ENCODE results near the gene CABP7. TPM values are rescaled to one million over a fixed set of nuclear protein-coding genes. Genes with fewer than 3 reads are reported as not detected.
A peak's percentile ranks its signal among the peaks of the same experiment; 100 is the strongest.

The CABP7 gene
- polyA plus RNA-seq, 2 donors = 0.04 TPM

- WGBS, 2 donors = 94 to 96% methylated on average over 4 to 5 of the region's 5 CpGs
- H3K4me1 ChIP-seq (ENCODE audit: control insufficient read depth in 2 of 2, insufficient read depth in 2 of 2, low read length in 1 of 2) = peaks cover 0 to 20% of the 10 kb centered on the region in 2 donors
These were observed 60.4 kb downstream of the CABP7 start for GRCh38 chr22:29780220-29780619.

GRCh38 chr22:29780748-29781676 lies 61.2 kb downstream of the CABP7 start:
- Histone ChIP-seq H3K4me1 (ENCODE audit: control insufficient read depth in 2 of 2, insufficient read depth in 2 of 2, low read length in 1 of 2) (peaks cover under 1 to 20% of the 10 kb centered on the region in 2 donors), H3K9me3 (ENCODE audit: control insufficient read depth in 2 of 2, insufficient read depth in 1 of 2, low read depth in 1 of 2, low read length in 1 of 2) (no peaks in the 10 kb centered on the region), H3K27ac (ENCODE audit: low read depth in 2 of 2, low read length in 1 of 2) (peak overlapping the region; percentile 6 to 64), H3K27me3 (ENCODE audit: control insufficient read depth in 1 of 2, insufficient read depth in 2 of 2, low read length in 2 of 2) (no peaks in the 10 kb centered on the region), H3K36me3 (ENCODE audit: control insufficient read depth in 2 of 2, insufficient read depth in 2 of 2, low read length in 1 of 2) (no peaks in the 10 kb centered on the region), H3K4me3 (ENCODE audit: low read depth in 1 of 2, low read length in 2 of 2) (no peak overlapping the region)
- 30 to 41% methylated on average over 8 of the region's 8 CpGs for WGBS, 2 donors

More at GRCh38 chr22:29780220-29780619, 60.4 kb downstream of the CABP7 start:
- H3K9me3 ChIP-seq (ENCODE audit: control insufficient read depth in 2 of 2, insufficient read depth in 1 of 2, low read depth in 1 of 2, low read length in 1 of 2) = no peaks in the 10 kb centered on the region
- no peaks in the 10 kb centered on the region for H3K27me3 ChIP-seq (ENCODE audit: control insufficient read depth in 1 of 2, insufficient read depth in 2 of 2, low read length in 2 of 2)
- H3K27ac ChIP-seq (ENCODE audit: low read depth in 2 of 2, low read length in 1 of 2) = no peak overlapping the region
- H3K36me3 ChIP-seq (ENCODE audit: control insufficient read depth in 2 of 2, insufficient read depth in 2 of 2, low read length in 1 of 2) = no peaks in the 10 kb centered on the region
- no peak overlapping the region for H3K4me3 ChIP-seq (ENCODE audit: low read depth in 1 of 2, low read length in 2 of 2)

Other genes starting within 250 kb of the CABP7 start
- under 1 TPM; 0.16 to 0.42 TPM for gene NEFH, start 239.8 kb upstream of the CABP7 start, polyA plus RNA-seq
- gene THOC5, start 166.2 kb upstream of the CABP7 start, polyA plus RNA-seq = 10 to 100 TPM; 11.7 to 15.5 TPM
- 10 to 100 TPM; 20.2 to 21.5 TPM for gene NIPSNAP1, start 138.9 kb upstream of the CABP7 start, polyA plus RNA-seq
- 1 to 10 TPM; 7.5 to 8.3 TPM for gene NF2, start 116.4 kb upstream of the CABP7 start, polyA plus RNA-seq
- 10 to 100 TPM; 20.3 to 31.2 TPM for gene ZMAT5, start 47.0 kb downstream of the CABP7 start, polyA plus RNA-seq
- gene UQCR10, start 47.4 kb downstream of the CABP7 start, polyA plus RNA-seq = 100 to 1,000 TPM; 171 to 204 TPM
- gene ASCC2, start 118.3 kb downstream of the CABP7 start, polyA plus RNA-seq = 100 to 1,000 TPM in 1 of 2 donors, 10 to 100 TPM in 1; 61.3 to 142 TPM
- gene MTMR3, start 163.2 kb downstream of the CABP7 start, polyA plus RNA-seq = 10 to 100 TPM; 15.3 to 28.3 TPM